Gastrocnemius medialis (tissue), 4 donors: ENCODE data around the gene PSKH1. TPM values are rescaled to one million over a fixed set of nuclear protein-coding genes. Genes with fewer than 3 reads are reported as not detected.
A peak's percentile ranks its signal among the peaks of the same experiment; 100 is the strongest.

Source experiments
- ATAC-seq, 2 donors: fragments of 150-250 bp; one replicate each; pipeline ENCODE4 v1.9.1; 2016
- DNase-seq, 2 donors: peaks; one replicate each; pipeline ENCODE4 v3.0.0-alpha.2; 2019
- H3K27ac ChIP-seq, 4 donors: fragments of 200-600 bp; sonication (generic); 1 replicate in 1 of 4; 2 replicates in 3 of 4; pipeline ENCODE4 v1.5.1; 2016 to 2018; ENCODE audit warnings: mild to moderate bottlenecking in 2 of 4, moderate library complexity in 1 of 4
- H3K27me3 ChIP-seq, 3 donors: fragments of 200-600 bp; sonication (generic) in 2 of 3; 1 replicate in 1 of 3; 2 replicates in 2 of 3; pipeline versions ENCODE4 v1.5.1 to v1.6.0; 2016 to 2019; ENCODE audit warnings: mild to moderate bottlenecking in 1 of 3, moderate library complexity in 1 of 3
- H3K36me3 ChIP-seq, 2 donors: fragments of 200-600 bp; sonication (generic) in 1 of 2; one replicate each; pipeline ENCODE4 v1.5.1; 2017 to 2018
- H3K4me1 ChIP-seq, 2 donors: fragments of 200-600 bp; sonication (generic) in 1 of 2; one replicate each; pipeline ENCODE4 v1.5.1; 2016 to 2017; ENCODE audit warnings: mild to moderate bottlenecking in 2 of 2
- H3K4me3 ChIP-seq, 4 donors: fragments of 200-600 bp; sonication (generic) in 3 of 4; 1 replicate in 1 of 4; 2 replicates in 3 of 4; pipeline ENCODE4 v1.5.1; 2016 to 2019; ENCODE audit warnings: mild to moderate bottlenecking in 2 of 4
- H3K9me3 ChIP-seq, 3 donors: fragments of 200-600 bp; sonication (generic) in 2 of 3; 1 replicate in 1 of 3; 2 replicates in 2 of 3; pipeline ENCODE4 v1.5.1; 2016 to 2019
- CTCF ChIP-seq, 5 experiments: fragments of 450-650 bp in 3 of 5; fragments of 200-600 bp in 2 of 5; sonication (generic) in 2 of 5; IDR thresholded peaks in 4 of 5; conservative IDR thresholded peaks in 1 of 5; 1 replicate in 4 of 5; 2 replicates in 1 of 5; pipeline ENCODE4 v1.5.1; 2016 to 2019; ENCODE audit warnings: antibody characterized with exemption in 5 of 5, mild to moderate bottlenecking in 3 of 5, moderate library complexity in 3 of 5
- POLR2A ChIP-seq, 2 donors: fragments of 450-650 bp; IDR thresholded peaks; one replicate each; pipeline ENCODE4 v1.6.1; 2017; ENCODE audit warnings: antibody characterized with exemption in 2 of 2, mild to moderate bottlenecking in 2 of 2, moderate library complexity in 2 of 2
- in situ Hi-C, 4 donors: fragments of 200-750 bp; cut with MboI; loops; one replicate each; pipeline versions ENCODE4 v1.15.0 to v1.8.0; 2017; ENCODE audit warnings: low sequenced_read_pairs in 4 of 4
- intact Hi-C: fragments of 100-400 bp; cut with DNase I; formaldehyde crosslinking; loops from one replicate; pipeline ENCODE4 v1.15.1; 2023; ENCODE audit warnings: low total_unique reads
- total RNA-seq, 4 donors: library from RNA; depleted of rRNA; stranded (reverse); fragments of >200 nt; gene quantifications; one replicate each; pipeline versions ENCODE4 v1.1.0 to v1.2.3, GENCODE V29; 2016

Gene PSKH1
- total RNA-seq, 4 donors from 2014 or later = 4.1 to 12.7 (median 6.9) TPM

GRCh38 chr16:67959536-67960329 lies 66.7 kb downstream of the PSKH1 start:
- peaks cover 0 to 5% of the 10 kb centered on the region in 2 donors for H3K36me3 ChIP-seq
- peak in 1 of 2 donors; percentile 88 for DNase-seq
- in situ Hi-C loops = no loop called here
- intact Hi-C loops = loop anchor here (2.0 kb wide), 1 partner anchor 23 kb away; the partner anchor contains the start of gene PSMB10
- ATAC-seq = peak; percentile 56 to 78
- H3K27me3 ChIP-seq = no peaks in the 10 kb centered on the region
- no peaks in the 10 kb centered on the region for H3K9me3 ChIP-seq
- no peak overlapping the region for H3K4me3 ChIP-seq
- TF ChIP-seq POLR2A (IDR thresholded peaks at IDR 0.05) = no peak
- no peak for TF ChIP-seq CTCF (IDR thresholded peaks at IDR 0.05 in 4 of 5, conservative IDR thresholded peaks at IDR 0.05 in 1 of 5)
- peak overlapping the region; percentile 87 to 95 (median 89) for H3K27ac ChIP-seq
- H3K4me1 ChIP-seq = peaks cover 65 to 66% of the 10 kb centered on the region in 2 donors

GRCh38 chr16:67961551-67961957 lies 68.5 kb downstream of the PSKH1 start:
- TF ChIP-seq CTCF (IDR thresholded peaks at IDR 0.05 in 4 of 5, conservative IDR thresholded peaks at IDR 0.05 in 1 of 5) (no peak), POLR2A (IDR thresholded peaks at IDR 0.05) (no peak)
- intact Hi-C loops (no loop called here), in situ Hi-C loops (no loop called here)
- Histone ChIP-seq H3K36me3 (no peaks in the 10 kb centered on the region), H3K27ac (peak overlapping the region; percentile 87 to 95 (median 89)), H3K4me1 (peaks cover 83 to 84% of the 10 kb centered on the region in 2 donors), H3K27me3 (no peaks in the 10 kb centered on the region), H3K4me3 (no peak overlapping the region), H3K9me3 (no peaks in the 10 kb centered on the region)
- DNase-seq (peak in 1 of 2 donors; percentile 56), ATAC-seq (no peak)

GRCh38 chr16:67962135-67962534 lies 69.1 kb downstream of the PSKH1 start:
- H3K4me3 ChIP-seq = no peak overlapping the region
- no peak for ATAC-seq
- TF ChIP-seq CTCF (IDR thresholded peaks at IDR 0.05 in 4 of 5, conservative IDR thresholded peaks at IDR 0.05 in 1 of 5) (no peak), POLR2A (IDR thresholded peaks at IDR 0.05) (no peak)
- H3K27me3 ChIP-seq = no peaks in the 10 kb centered on the region
- in situ Hi-C loops (no loop called here), intact Hi-C loops (no loop called here)
- no peak for DNase-seq
- peak overlapping the region; percentile 87 to 95 (median 89) for H3K27ac ChIP-seq
- peaks cover 89 to 90% of the 10 kb centered on the region in 2 donors for H3K4me1 ChIP-seq
- H3K9me3 ChIP-seq = no peaks in the 10 kb centered on the region
- H3K36me3 ChIP-seq = no peaks in the 10 kb centered on the region

- peak overlapping the region; percentile 87 to 95 (median 89) for H3K27ac ChIP-seq
- H3K36me3 ChIP-seq = no peaks in the 10 kb centered on the region
- H3K4me3 ChIP-seq = no peak overlapping the region
- DNase-seq (no peak), ATAC-seq (no peak)
- TF ChIP-seq POLR2A (IDR thresholded peaks at IDR 0.05) = no peak
- no peak for TF ChIP-seq CTCF (IDR thresholded peaks at IDR 0.05 in 4 of 5, conservative IDR thresholded peaks at IDR 0.05 in 1 of 5)
- in situ Hi-C loops = no loop called here
- H3K4me1 ChIP-seq = peaks cover 93 to 96% of the 10 kb centered on the region in 2 donors
- intact Hi-C loops = no loop called here
- H3K9me3 ChIP-seq = no peaks in the 10 kb centered on the region
- no peaks in the 10 kb centered on the region for H3K27me3 ChIP-seq
Measured at GRCh38 chr16:67963292-67963661, 70.2 kb downstream of the PSKH1 start.
